Hepatocyte (in vitro differentiated cells): Measurements from ENCODE around the gene MAP7. TPM values are rescaled to one million over a fixed set of nuclear protein-coding genes. Genes with fewer than 3 reads are reported as not detected.

Experiments used
- DNase-seq: peaks from one replicate; pipeline ENCODE4 v3.0.0-alpha.2; 2016; ENCODE audit warnings: low spot score
- H2AFZ ChIP-seq: fragments of 200-600 bp; sonication (generic); 2 replicates; pipeline ENCODE4 v1.6.0; 2016; ENCODE audit warnings: antibody characterized with exemption, mild to moderate bottlenecking
- H3K27ac ChIP-seq: fragments of 200-600 bp; sonication (generic); 2 replicates; pipeline ENCODE4 v1.5.1; 2016; ENCODE audit warnings: mild to moderate bottlenecking
- H3K27me3 ChIP-seq: fragments of 200-600 bp; sonication (generic); 2 replicates; pipeline ENCODE4 v1.6.1; 2016
- H3K36me3 ChIP-seq: fragments of 200-600 bp; sonication (generic); replicated peaks from 2 replicates; pipeline ENCODE4 v1.5.1; 2016; ENCODE audit warnings: low read depth; ENCODE audit not compliant: insufficient read depth
- H3K4me1 ChIP-seq: fragments of 200-600 bp; sonication (generic); 2 replicates; pipeline ENCODE4 v1.5.1; 2016; ENCODE audit warnings: mild to moderate bottlenecking, moderate library complexity; ENCODE audit not compliant: insufficient read depth
- H3K4me2 ChIP-seq: fragments of 200-600 bp; sonication (generic); 2 replicates; pipeline ENCODE4 v1.6.0; 2016
- H3K4me3 ChIP-seq: fragments of 200-600 bp; sonication (generic); 2 replicates; pipeline ENCODE4 v1.5.1; 2016; ENCODE audit warnings: mild to moderate bottlenecking
- H3K79me2 ChIP-seq: fragments of 200-600 bp; sonication (generic); 2 replicates; pipeline ENCODE4 v1.6.0; 2017; ENCODE audit warnings: mild to moderate bottlenecking
- H3K9me2 ChIP-seq: fragments of 200-600 bp; sonication (generic); replicated peaks from 2 replicates; pipeline ENCODE4 v1.6.0; 2017; ENCODE audit warnings: mild to moderate bottlenecking; ENCODE audit not compliant: insufficient read depth
- H3K9me3 ChIP-seq: fragments of 200-600 bp; sonication (generic); 2 replicates; pipeline ENCODE4 v1.5.1; 2016; ENCODE audit warnings: low read depth, mild to moderate bottlenecking
- H4K20me1 ChIP-seq: fragments of 200-600 bp; sonication (generic); 2 replicates; pipeline ENCODE4 v1.6.0; 2016; ENCODE audit warnings: mild to moderate bottlenecking; ENCODE audit not compliant: insufficient read depth, poor library complexity, severe bottlenecking
- EZH2 ChIP-seq: fragments of 200-600 bp; sonication (generic); IDR thresholded peaks from 2 replicates; pipeline ENCODE4 v1.6.1; 2016; ENCODE audit warnings: antibody characterized with exemption, mild to moderate bottlenecking, borderline replicate concordance
- EZH2phosphoT487 ChIP-seq: fragments of 200-600 bp; sonication (generic); IDR thresholded peaks from one replicate; pipeline ENCODE4 v1.6.1; 2018; ENCODE audit warnings: antibody characterized with exemption, mild to moderate bottlenecking, low read depth, moderate library complexity; ENCODE audit not compliant: unreplicated experiment, severe bottlenecking
- WGBS: methylation state at CpG from one replicate; pipeline ENCODE4 v1.1.6; 2016; ENCODE audit warnings: low lambda C conversion rate; ENCODE audit errors: missing lambda C conversion rate; 5-methylcytosine and 5-hydroxymethylcytosine counted together
- polyA plus RNA-seq: library from polyadenylated mRNA; unstranded; fragments of >200 nt; fragmentation: Nextera tagmentation; extraction: Ambion mirVana; gene quantifications from 2 replicates; pipeline ENCODE4 v1.2.1, GENCODE V29; 2016
- total RNA-seq: library from RNA; depleted of rRNA; stranded (reverse); fragments of >200 nt; gene quantifications from 2 replicates; pipeline ENCODE4 v1.2.3, GENCODE V29; 2014
- TF ChIP-seq, protein P1 (sequence below): fragments of 200-600 bp; sonication (generic); IDR thresholded peaks from 2 replicates; pipeline ENCODE4 v1.5.1; 2016; ENCODE audit warnings: antibody characterized with exemption, mild to moderate bottlenecking; ENCODE audit not compliant: poor library complexity

Gene MAP7
- total and polyA plus RNA-seq, 2 experiments from 2014 or later: 13.4 to 22.9 TPM

DNA sequence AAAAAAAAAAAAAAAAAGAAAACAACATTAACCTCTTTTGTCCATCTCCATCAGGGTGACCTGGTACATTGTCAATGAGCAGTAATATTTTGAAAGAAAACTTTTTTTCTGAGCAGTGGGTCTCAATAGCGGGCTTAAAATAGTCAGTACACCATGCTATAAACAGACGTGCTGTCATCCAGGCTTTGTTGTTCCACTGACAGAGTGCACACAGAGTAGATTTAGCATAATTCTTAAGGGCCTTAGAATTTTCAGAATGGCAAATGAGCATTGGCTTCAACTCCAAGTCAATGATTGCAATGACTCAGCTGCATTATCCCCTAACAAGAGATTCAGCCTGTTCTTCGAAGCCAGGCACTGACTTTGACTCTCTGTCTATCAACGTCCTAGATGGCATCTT, 35.6 kb downstream of the MAP7 start:
- no peaks in the 10 kb centered on the region for H3K9me3 ChIP-seq
- H2AFZ ChIP-seq: no peak overlapping the region
- no peaks in the 10 kb centered on the region for H3K9me2 ChIP-seq
- no peak overlapping the region for H3K4me3 ChIP-seq
- no peaks in the 10 kb centered on the region for H4K20me1 ChIP-seq
- H3K36me3 ChIP-seq: no peaks in the 10 kb centered on the region
- WGBS: 90% methylated on average over 4 of the region's 4 CpGs
- no peak overlapping the region for H3K4me2 ChIP-seq
- peaks cover 62% of the 10 kb centered on the region for H3K79me2 ChIP-seq
- no peak for DNase-seq
- no peaks in the 10 kb centered on the region for H3K27me3 ChIP-seq
- peaks cover 11% of the 10 kb centered on the region for H3K4me1 ChIP-seq
- TF ChIP-seq EZH2 (no peak), EZH2phosphoT487 (no peak)
- TF ChIP-seq, protein P1, sequence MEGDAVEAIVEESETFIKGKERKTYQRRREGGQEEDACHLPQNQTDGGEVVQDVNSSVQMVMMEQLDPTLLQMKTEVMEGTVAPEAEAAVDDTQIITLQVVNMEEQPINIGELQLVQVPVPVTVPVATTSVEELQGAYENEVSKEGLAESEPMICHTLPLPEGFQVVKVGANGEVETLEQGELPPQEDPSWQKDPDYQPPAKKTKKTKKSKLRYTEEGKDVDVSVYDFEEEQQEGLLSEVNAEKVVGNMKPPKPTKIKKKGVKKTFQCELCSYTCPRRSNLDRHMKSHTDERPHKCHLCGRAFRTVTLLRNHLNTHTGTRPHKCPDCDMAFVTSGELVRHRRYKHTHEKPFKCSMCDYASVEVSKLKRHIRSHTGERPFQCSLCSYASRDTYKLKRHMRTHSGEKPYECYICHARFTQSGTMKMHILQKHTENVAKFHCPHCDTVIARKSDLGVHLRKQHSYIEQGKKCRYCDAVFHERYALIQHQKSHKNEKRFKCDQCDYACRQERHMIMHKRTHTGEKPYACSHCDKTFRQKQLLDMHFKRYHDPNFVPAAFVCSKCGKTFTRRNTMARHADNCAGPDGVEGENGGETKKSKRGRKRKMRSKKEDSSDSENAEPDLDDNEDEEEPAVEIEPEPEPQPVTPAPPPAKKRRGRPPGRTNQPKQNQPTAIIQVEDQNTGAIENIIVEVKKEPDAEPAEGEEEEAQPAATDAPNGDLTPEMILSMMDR: no peak
- no peak overlapping the region for H3K27ac ChIP-seq

- peaks cover 17% of the 10 kb centered on the region for H3K4me1 ChIP-seq
- DNase-seq: no peak
- H2AFZ ChIP-seq: no peak overlapping the region
- H3K9me3 ChIP-seq: no peaks in the 10 kb centered on the region
- H3K4me3 ChIP-seq: no peak overlapping the region
- peaks cover 45% of the 10 kb centered on the region for H3K79me2 ChIP-seq
- no peaks in the 10 kb centered on the region for H3K36me3 ChIP-seq
- no peaks in the 10 kb centered on the region for H3K27me3 ChIP-seq
- WGBS: 61% methylated on average over 3 of the region's 3 CpGs
- TF ChIP-seq, protein P1: no peak
- TF ChIP-seq EZH2: no peak
- TF ChIP-seq EZH2phosphoT487: no peak
- peak overlapping the region; percentile 60 for H3K27ac ChIP-seq
- peak overlapping the region; percentile 29 for H3K4me2 ChIP-seq
- no peaks in the 10 kb centered on the region for H3K9me2 ChIP-seq
- H4K20me1 ChIP-seq: no peaks in the 10 kb centered on the region
Observed at GRCh38 chr6:136511926-136512325, 38.3 kb downstream of the MAP7 start.

GRCh38 chr6:136511397-136511796, 38.8 kb downstream of the MAP7 start:
- H3K4me2 ChIP-seq: peak overlapping the region; percentile 29
- H2AFZ ChIP-seq: no peak overlapping the region
- H3K27ac ChIP-seq: peak overlapping the region; percentile 60
- WGBS: 45% methylated on average over 1 of the region's 1 CpG
- no peaks in the 10 kb centered on the region for H3K9me3 ChIP-seq
- TF ChIP-seq EZH2 (no peak), EZH2phosphoT487 (no peak)
- TF ChIP-seq, protein P1: no peak
- H4K20me1 ChIP-seq: no peaks in the 10 kb centered on the region
- peaks cover 17% of the 10 kb centered on the region for H3K4me1 ChIP-seq
- DNase-seq: no peak
- peaks cover 44% of the 10 kb centered on the region for H3K79me2 ChIP-seq
- no peaks in the 10 kb centered on the region for H3K27me3 ChIP-seq
- no peaks in the 10 kb centered on the region for H3K9me2 ChIP-seq
- no peaks in the 10 kb centered on the region for H3K36me3 ChIP-seq
- no peak overlapping the region for H3K4me3 ChIP-seq

- Histone ChIP-seq H2AFZ (no peak overlapping the region), H3K36me3 (no peaks in the 10 kb centered on the region), H3K4me1 (peaks cover 17% of the 10 kb centered on the region), H3K9me3 (no peaks in the 10 kb centered on the region), H3K9me2 (no peaks in the 10 kb centered on the region), H3K27me3 (no peaks in the 10 kb centered on the region), H3K4me2 (no peak overlapping the region), H3K79me2 (peaks cover 41% of the 10 kb centered on the region), H3K27ac (no peak overlapping the region), H4K20me1 (no peaks in the 10 kb centered on the region), H3K4me3 (no peak overlapping the region)
- 94% methylated on average over 4 of the region's 4 CpGs for WGBS
- TF ChIP-seq, protein P1: no peak
- DNase-seq: no peak
Observed at GRCh38 chr6:136510782-136511181, 39.4 kb downstream of the MAP7 start.
